ENCODE data around the gene MACF1.
"Not testable (repeated sequence)": the region's sequence is repeated elsewhere in the genome, so short reads cannot be mapped to it uniquely, and the experiment has no call there.

MACF1 gene

GRCh38 chr1:39426346-39426745, 221.9 kb downstream of the MACF1 start:
- DNase-seq, result no peak

- DNase-seq, result no peak
Measured at GRCh38 chr1:39427374-39427773, 222.9 kb downstream of the MACF1 start.

DNA sequence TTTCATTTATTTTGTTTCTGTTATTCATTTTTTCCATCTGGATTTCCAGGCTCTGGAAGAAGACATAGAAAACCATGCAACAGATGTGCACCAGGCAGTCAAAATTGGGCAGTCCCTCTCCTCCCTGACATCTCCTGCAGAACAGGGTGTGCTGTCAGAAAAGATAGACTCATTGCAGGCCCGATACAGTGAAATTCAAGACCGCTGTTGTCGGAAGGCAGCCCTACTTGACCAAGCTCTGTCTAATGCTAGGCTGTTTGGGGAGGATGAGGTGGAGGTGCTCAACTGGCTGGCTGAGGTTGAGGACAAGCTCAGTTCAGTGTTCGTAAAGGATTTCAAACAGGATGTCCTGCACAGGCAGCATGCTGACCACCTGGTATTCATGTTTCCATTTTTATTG, 223.4 kb downstream of the MACF1 start:
- no peak for DNase-seq

DNA sequence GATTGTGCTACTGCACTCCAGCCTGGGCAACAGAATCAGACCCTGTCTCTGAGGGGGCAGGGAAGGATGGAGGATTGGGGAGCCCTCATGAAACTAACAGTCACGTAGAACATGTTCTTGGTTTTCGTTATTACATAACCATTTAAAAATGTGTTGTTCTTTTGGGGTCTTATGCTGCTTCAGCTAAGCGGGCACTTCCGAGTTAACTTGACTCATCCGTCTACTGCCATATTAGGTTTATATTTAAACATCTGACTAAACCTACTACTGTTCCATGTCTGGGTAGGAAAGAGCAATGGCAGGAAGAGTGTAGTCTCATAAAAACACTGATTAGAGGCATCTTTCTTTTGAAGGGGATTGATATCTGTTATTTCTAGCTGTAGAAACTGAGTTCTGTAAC, 227.4 kb downstream of the MACF1 start:
- no peak for DNase-seq

DNA sequence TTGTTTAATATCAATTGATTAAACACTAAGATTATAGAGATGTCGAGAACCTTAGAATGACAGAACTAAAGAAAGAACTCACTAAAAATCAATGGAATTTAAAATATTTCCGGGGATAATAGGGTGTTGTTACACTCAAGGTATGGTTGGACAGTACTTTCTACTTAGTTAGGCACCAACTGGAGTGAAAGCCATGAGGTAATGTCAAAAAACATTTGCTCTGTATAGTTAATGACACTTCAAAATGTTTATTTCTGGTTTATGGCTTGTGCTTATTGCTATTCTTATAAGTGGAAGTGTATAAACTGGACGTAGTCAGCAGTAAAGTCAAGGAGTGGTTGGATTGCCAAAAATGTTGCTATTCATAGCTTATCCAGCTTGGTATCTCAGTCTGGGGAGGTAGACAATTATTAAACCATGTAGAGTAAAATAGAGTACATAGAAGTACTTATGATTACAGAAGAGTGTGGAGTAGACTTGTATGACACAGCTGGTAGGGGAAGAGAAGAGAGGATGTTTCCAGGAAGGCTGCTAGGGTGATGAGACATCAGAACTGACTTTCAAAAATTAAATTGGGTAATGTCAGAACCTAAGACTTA, 230.4 kb downstream of the MACF1 start:
- no peak for DNase-seq

- DNase-seq, result no peak
Measured at GRCh38 chr1:39435597-39435996, 231.1 kb downstream of the MACF1 start.

DNA sequence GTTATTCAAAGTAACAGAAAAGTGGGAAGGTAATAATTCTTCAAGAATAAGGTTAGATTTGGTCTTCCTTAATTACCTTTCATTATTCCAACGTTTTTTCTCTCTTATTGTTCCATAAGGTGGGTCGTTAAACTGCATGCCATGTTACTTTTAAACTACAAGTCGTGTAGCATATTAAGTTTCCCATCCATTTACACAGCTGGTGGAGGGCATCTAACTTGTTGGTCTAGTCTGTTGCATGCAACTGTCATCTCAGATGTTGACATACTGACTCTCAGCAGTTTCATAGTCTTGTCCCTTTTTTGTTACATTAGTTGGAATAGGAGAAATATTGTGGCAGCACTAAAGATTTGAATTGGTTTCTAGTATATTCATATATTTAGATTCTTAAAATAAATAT, 232.3 kb downstream of the MACF1 start:
- no peak for DNase-seq

- no peak for DNase-seq
Measured at GRCh38 chr1:39438042-39438441, 233.5 kb downstream of the MACF1 start.

GRCh38 chr1:39440856-39441255, 236.4 kb downstream of the MACF1 start:
- DNase-seq, result no peak

- DNase-seq, result no peak
Measured at GRCh38 chr1:39441797-39442196, 237.3 kb downstream of the MACF1 start.

DNA sequence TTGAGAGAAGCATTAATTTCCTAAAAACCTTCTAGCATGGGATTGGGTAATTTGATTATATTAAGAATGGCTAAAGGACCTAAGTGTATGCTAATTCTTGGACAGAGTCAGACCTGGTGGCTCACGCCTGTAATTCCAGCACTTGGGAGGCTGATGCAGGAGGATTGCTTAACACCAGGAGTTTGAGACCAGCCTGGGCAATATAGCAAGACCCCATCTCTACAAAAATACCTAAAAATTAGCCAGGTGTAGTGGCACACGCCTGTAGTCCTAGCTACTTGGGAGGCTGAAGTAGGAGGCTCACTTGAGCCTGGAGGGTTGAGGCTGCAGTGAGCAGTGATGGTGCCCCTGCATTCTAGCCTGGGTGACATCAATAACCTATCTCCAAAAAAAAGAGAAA, 241.1 kb downstream of the MACF1 start:
- no peak for DNase-seq

- no peak for DNase-seq
Measured at GRCh38 chr1:39446986-39447567, 242.6 kb downstream of the MACF1 start.

- not testable (repeated sequence) for DNase-seq
Measured at GRCh38 chr1:39450041-39450440, 245.5 kb downstream of the MACF1 start.

GRCh38 chr1:39450956-39451606, 246.6 kb downstream of the MACF1 start:
- no peak for DNase-seq

DNA sequence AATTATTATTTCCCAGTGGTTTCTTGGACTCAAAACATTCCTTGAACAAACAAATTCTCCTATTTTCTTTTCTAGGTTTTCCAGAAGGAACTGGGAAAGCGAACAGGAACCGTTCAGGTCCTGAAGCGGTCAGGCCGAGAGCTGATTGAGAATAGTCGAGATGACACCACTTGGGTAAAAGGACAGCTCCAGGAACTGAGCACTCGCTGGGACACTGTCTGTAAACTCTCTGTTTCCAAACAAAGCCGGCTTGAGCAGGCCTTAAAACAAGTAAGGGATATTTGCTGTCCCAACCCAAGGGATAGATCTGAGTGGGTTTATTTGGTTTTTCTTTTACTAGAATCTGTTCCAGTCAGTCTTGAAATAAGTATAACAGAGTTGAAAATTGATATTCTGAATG, 247.6 kb downstream of the MACF1 start:
- no peak for DNase-seq

- DNase-seq, result no peak
Measured at GRCh38 chr1:39452540-39452939, 248.0 kb downstream of the MACF1 start.

GRCh38 chr1:39453603-39454002, 249.1 kb downstream of the MACF1 start:
- DNase-seq, result no peak

GRCh38 chr1:39458991-39459390, 254.5 kb downstream of the MACF1 start:
- DNase-seq, result no peak

- DNase-seq, result no peak
Measured at GRCh38 chr1:39462074-39462473, 257.6 kb downstream of the MACF1 start.

GRCh38 chr1:39466413-39467107, 262.1 kb downstream of the MACF1 start:
- DNase-seq, result no peak

DNA sequence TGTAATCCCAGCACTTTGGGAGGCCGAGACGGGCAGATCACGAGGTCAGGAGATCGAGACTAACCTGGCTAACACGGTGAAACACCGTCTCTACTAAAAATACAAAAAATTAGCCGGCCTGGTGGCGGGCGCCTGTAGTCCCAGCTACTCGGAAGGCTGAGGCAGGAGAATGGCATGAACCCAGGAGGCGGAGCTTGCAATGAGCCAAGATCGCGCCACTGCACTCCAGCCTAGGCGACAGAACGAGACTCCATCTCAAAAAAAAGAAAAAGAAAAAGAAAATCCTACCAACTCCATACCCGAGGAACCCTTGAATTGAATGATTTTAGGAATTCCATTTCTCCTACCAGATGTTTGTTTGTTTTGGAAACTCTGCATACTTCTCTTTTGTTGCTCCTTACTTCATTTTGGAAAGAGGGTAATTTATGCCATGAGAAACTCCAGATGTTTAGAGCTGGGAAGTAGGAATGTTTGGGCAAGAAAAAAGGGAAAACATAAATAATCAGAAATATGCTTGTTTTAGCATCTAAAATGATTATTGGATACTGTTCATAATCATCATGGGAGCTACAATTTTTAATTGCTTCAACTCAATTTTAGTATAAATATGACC, 262.7 kb downstream of the MACF1 start:
- DNase-seq, result not testable (repeated sequence)

DNA sequence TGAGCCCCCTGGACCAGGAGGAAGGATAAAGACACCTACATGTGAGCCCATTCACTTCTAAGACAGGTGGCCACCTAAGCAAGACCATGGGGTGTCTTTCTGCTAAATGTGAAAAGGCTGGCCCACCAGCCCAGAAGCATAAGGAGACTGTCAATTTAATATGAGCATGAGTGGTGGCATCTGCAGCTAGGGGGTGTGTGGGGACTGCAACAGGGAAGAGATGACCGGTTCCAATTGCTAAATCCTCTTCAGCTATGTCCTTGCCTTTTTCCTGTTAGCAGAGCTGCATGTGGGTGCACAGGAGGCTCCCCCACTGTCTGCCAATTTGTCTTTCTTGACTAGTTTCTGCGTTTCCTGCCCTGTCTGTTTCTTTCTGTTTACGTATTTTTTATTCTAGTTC, 264.7 kb downstream of the MACF1 start:
- no peak for DNase-seq

- DNase-seq, result no peak
Measured at GRCh38 chr1:39470040-39470439, 265.5 kb downstream of the MACF1 start.

- DNase-seq, result no peak
Measured at GRCh38 chr1:39472826-39473225, 268.3 kb downstream of the MACF1 start.

Measured in stimulated activated CD4-positive, alpha-beta T cell treated with anti-CD3 and anti-CD28 coated beads, Interleukin-2, amount 100 ng/mL, for 48 hours (primary cell).